ENCODE data around the gene GATA6.

GATA6 gene

GRCh38 chr18:22167091-22167470, 2.3 kb upstream of the GATA6 start:
- DNase-seq: no peak

GRCh38 chr18:22167471-22168241, 1.7 kb upstream of the GATA6 start:
- no peak for DNase-seq

GRCh38 chr18:22168360-22168921, 948 bp upstream of the GATA6 start:
- peak in 1 of 2 experiments; percentile 19 for DNase-seq

GRCh38 chr18:22169889-22170420, 566 bp downstream of the GATA6 start:
- no peak for DNase-seq

- DNase-seq: no peak
Observed at GRCh38 chr18:22170421-22171257, 1.2 kb downstream of the GATA6 start.

GRCh38 chr18:22171258-22172119, 2.1 kb downstream of the GATA6 start:
- DNase-seq: no peak

GRCh38 chr18:22172120-22172582, 2.8 kb downstream of the GATA6 start:
- no peak for DNase-seq

- no peak for DNase-seq
Observed at GRCh38 chr18:22172594-22173049, 3.2 kb downstream of the GATA6 start.

GRCh38 chr18:22173221-22173927, 4.0 kb downstream of the GATA6 start:
- no peak for DNase-seq

GRCh38 chr18:22173928-22174301, 4.5 kb downstream of the GATA6 start:
- no peak for DNase-seq

GRCh38 chr18:22174341-22175145, 5.2 kb downstream of the GATA6 start:
- DNase-seq: no peak

GRCh38 chr18:22175346-22175745, 6.0 kb downstream of the GATA6 start:
- no peak for DNase-seq

GRCh38 chr18:22176420-22177326, 7.3 kb downstream of the GATA6 start:
- no peak for DNase-seq

- no peak for DNase-seq
Observed at GRCh38 chr18:22177327-22177871, 8.0 kb downstream of the GATA6 start.

GRCh38 chr18:22179174-22179573, 9.8 kb downstream of the GATA6 start:
- no peak for DNase-seq

- DNase-seq: no peak
Observed at GRCh38 chr18:22179631-22180030, 10.2 kb downstream of the GATA6 start.

- no peak for DNase-seq
Observed at GRCh38 chr18:22180722-22181121, 11.3 kb downstream of the GATA6 start.

- no peak for DNase-seq
Observed at GRCh38 chr18:22182884-22183697, 13.7 kb downstream of the GATA6 start.
